Sigmoid colon (tissue), 7 donors: ENCODE measurements around the gene PAF1. TPM values are rescaled to one million over a fixed set of nuclear protein-coding genes. Genes with fewer than 3 reads are reported as not detected.

Source experiments
- DNase-seq: peaks from one replicate; pipeline ENCODE4 v3.0.0-alpha.2; 2019
- H3K27ac ChIP-seq, 4 donors: fragments of 200-600 bp; sonication (generic); one replicate each; pipeline ENCODE4 v1.5.1; 2016 to 2019; ENCODE audit warnings: mild to moderate bottlenecking in 1 of 4
- H3K27me3 ChIP-seq, 3 donors: fragments of 200-600 bp; sonication (generic); one replicate each; pipeline ENCODE4 v1.5.1; 2019; ENCODE audit warnings: mild to moderate bottlenecking in 1 of 3
- H3K36me3 ChIP-seq, 4 donors: fragments of 200-600 bp; sonication (generic); one replicate each; pipeline ENCODE4 v1.5.1; 2016 to 2019
- H3K4me1 ChIP-seq, 4 donors: fragments of 200-600 bp; sonication (generic); one replicate each; pipeline ENCODE4 v1.5.1; 2017 to 2019
- H3K4me3 ChIP-seq, 4 donors: fragments of 200-600 bp; sonication (generic); one replicate each; pipeline ENCODE4 v1.5.1; 2017 to 2019; ENCODE audit warnings: mild to moderate bottlenecking in 2 of 4, moderate library complexity in 1 of 4
- H3K9me3 ChIP-seq, 4 donors: fragments of 200-600 bp in 3 of 4; sonication (generic) in 3 of 4; one replicate each; pipeline versions ENCODE4 v1.5.1 to v1.6.1; 2013 to 2019
- EP300 ChIP-seq, 4 donors: sonication (generic); formaldehyde crosslinking; IDR thresholded peaks; one replicate each; pipeline ENCODE4 v1.6.1; 2017; ENCODE audit warnings: antibody characterized with exemption in 4 of 4
- POLR2A ChIP-seq, 2 donors: fragments of 450-650 bp; IDR thresholded peaks; one replicate each; pipeline ENCODE4 v1.6.1; 2016; ENCODE audit warnings: antibody characterized with exemption in 2 of 2, mild to moderate bottlenecking in 2 of 2, moderate library complexity in 2 of 2
- POLR2AphosphoS5 ChIP-seq, 4 donors: sonication (generic); formaldehyde crosslinking; IDR thresholded peaks; one replicate each; pipeline ENCODE4 v1.6.1; 2017; ENCODE audit warnings: antibody characterized with exemption in 4 of 4
- WGBS, 2 donors: extraction: QIAGEN DNeasy Blood & Tissue Kit; methylation state at CpG; one replicate each; pipeline ENCODE4 v1.1.7; 2013; 5-methylcytosine and 5-hydroxymethylcytosine counted together
- intact Hi-C: fragments of 100-400 bp; cut with DNase I; formaldehyde crosslinking; loops from one replicate; pipeline ENCODE4 v1.15.1; 2023
- polyA plus RNA-seq, 3 donors: library from polyadenylated mRNA; stranded (reverse); fragments of 200-250 nt; gene quantifications; one replicate each; pipeline ENCODE4 v1.2.3, GENCODE V29; 2013
- total RNA-seq, 4 donors: library from RNA; depleted of rRNA; stranded (reverse); fragments of >200 nt; gene quantifications; one replicate each; pipeline ENCODE4 v1.1.0, GENCODE V29; 2016
- TF ChIP-seq, protein P1 (sequence below), 4 experiments: fragments of 450-650 bp in 3 of 4; fragments of 200-600 bp in 1 of 4; IDR thresholded peaks; one replicate each; pipeline ENCODE4 v1.5.1; 2016 to 2019; ENCODE audit warnings: antibody characterized with exemption in 4 of 4, mild to moderate bottlenecking in 3 of 4, moderate library complexity in 2 of 4
- donor health status: healthy with polysubstance abuse.
- donor health status: Bipolar disorder and iron deficiency.
- donor health status: healthy.

The PAF1 gene
- total and polyA plus RNA-seq, 7 donors: 28.2 to 51.8 (median 37.7) TPM

DNA sequence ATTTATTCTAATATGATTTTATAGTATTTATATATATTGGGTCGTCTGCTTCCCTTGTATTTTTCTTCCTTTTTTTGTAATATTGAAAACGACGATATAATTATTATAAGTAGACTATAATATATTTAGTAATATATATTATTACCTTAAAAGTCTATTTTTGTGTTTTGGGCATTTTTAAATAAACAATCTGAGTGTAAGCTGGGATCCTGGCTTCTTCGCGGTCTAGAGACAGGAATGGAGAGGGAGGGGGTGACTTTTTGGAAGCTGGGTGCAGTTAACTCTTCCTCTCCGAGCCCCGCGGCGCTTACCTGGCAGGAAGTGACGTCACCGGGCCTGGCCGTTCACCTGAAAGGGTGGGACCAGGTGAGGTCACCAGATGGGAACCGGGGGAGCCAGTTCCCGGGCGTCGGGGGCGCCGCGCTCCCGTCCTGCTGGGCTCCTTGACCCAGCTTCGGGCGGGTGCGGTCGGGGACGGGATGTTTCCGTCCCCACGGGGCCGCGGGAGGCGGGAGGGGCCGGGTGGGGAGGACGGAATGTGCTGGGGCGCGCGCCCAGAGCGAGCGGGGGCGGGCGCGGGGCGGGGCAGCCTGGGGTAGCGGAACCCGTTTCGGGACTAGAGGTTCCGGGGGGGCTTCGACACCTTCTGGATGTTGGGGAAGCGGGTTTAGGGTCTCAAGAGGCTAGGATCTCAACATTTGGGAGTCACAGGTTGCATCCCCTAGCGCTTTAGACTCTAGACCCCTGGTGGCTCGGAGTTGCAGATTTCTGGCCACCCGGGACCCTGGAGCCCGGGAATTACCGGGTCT, 18.5 kb upstream of the PAF1 start:
- intact Hi-C loops: loop anchor here (2.0 to 10.0 kb wide), 3 partner anchors 13 to 1305 kb away; partner anchors contain the start of genes COQ8B and ITPKC
- DNase-seq: peak; percentile 97
- Histone ChIP-seq H3K4me3 (peak overlapping the region; percentile 76 to 99 (median 90)), H3K4me1 (peaks cover 0 to 49% (median 41%) of the 10 kb centered on the region in 4 donors), H3K9me3 (no peaks in the 10 kb centered on the region), H3K27me3 (no peaks in the 10 kb centered on the region), H3K36me3 (peaks cover 12 to 22% (median 17%) of the 10 kb centered on the region in 4 donors), H3K27ac (peak overlapping the region; percentile 100)
- TF ChIP-seq EP300 (IDR thresholded peaks at IDR 0.05) (peak; percentile 73 to 96 (median 86)), POLR2A (IDR thresholded peaks at IDR 0.05) (peak; percentile 82 to 87), POLR2AphosphoS5 (IDR thresholded peaks at IDR 0.05) (peak; percentile 96 to 97 (median 96))
- TF ChIP-seq, protein P1, sequence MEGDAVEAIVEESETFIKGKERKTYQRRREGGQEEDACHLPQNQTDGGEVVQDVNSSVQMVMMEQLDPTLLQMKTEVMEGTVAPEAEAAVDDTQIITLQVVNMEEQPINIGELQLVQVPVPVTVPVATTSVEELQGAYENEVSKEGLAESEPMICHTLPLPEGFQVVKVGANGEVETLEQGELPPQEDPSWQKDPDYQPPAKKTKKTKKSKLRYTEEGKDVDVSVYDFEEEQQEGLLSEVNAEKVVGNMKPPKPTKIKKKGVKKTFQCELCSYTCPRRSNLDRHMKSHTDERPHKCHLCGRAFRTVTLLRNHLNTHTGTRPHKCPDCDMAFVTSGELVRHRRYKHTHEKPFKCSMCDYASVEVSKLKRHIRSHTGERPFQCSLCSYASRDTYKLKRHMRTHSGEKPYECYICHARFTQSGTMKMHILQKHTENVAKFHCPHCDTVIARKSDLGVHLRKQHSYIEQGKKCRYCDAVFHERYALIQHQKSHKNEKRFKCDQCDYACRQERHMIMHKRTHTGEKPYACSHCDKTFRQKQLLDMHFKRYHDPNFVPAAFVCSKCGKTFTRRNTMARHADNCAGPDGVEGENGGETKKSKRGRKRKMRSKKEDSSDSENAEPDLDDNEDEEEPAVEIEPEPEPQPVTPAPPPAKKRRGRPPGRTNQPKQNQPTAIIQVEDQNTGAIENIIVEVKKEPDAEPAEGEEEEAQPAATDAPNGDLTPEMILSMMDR (IDR thresholded peaks at IDR 0.05): no peak
- WGBS, 2 donors: 1% methylated on average over 52 of the region's 52 CpGs

GRCh38 chr19:39408392-39409207, 17.7 kb upstream of the PAF1 start:
- DNase-seq: peak; percentile 73
- peak in 1 of 4 donors; percentile 37 for TF ChIP-seq EP300 (IDR thresholded peaks at IDR 0.05)
- TF ChIP-seq, protein P1 (IDR thresholded peaks at IDR 0.05): no peak
- peak; percentile 47 to 86 (median 78) for TF ChIP-seq POLR2AphosphoS5 (IDR thresholded peaks at IDR 0.05)
- peak in 1 of 2 donors; percentile 20 for TF ChIP-seq POLR2A (IDR thresholded peaks at IDR 0.05)
- Histone ChIP-seq H3K27ac (peak overlapping the region; percentile 100), H3K9me3 (no peaks in the 10 kb centered on the region), H3K27me3 (no peaks in the 10 kb centered on the region), H3K4me1 (peaks cover 0 to 47% (median 38%) of the 10 kb centered on the region in 4 donors), H3K36me3 (peaks cover 12 to 22% (median 17%) of the 10 kb centered on the region in 4 donors), H3K4me3 (peak overlapping the region; percentile 76 to 99 (median 90))
- 4 to 24% methylated on average over 20 of the region's 20 CpGs for WGBS, 2 donors
- intact Hi-C loops: loop anchor here (10.0 kb wide), 2 partner anchors 754 to 1306 kb away; partner anchors contain the start of genes COQ8B and ITPKC

- Histone ChIP-seq H3K4me1 (peaks cover 0 to 51% (median 40%) of the 10 kb centered on the region in 4 donors), H3K27me3 (no peaks in the 10 kb centered on the region), H3K4me3 (peak overlapping the region; percentile 76 to 99 (median 90)), H3K36me3 (peaks cover 12 to 22% (median 17%) of the 10 kb centered on the region in 4 donors), H3K9me3 (no peaks in the 10 kb centered on the region), H3K27ac (peak overlapping the region; percentile 100)
- TF ChIP-seq POLR2A (IDR thresholded peaks at IDR 0.05) (no peak), POLR2AphosphoS5 (IDR thresholded peaks at IDR 0.05) (peak; percentile 53 to 91 (median 78))
- TF ChIP-seq, protein P1 (IDR thresholded peaks at IDR 0.05): no peak
- DNase-seq: peak; percentile 84
- 1 to 11% methylated on average over 40 of the region's 40 CpGs for WGBS, 2 donors
- intact Hi-C loops: loop anchor here (10.0 kb wide), 2 partner anchors 753 to 1307 kb away; partner anchors contain the start of genes COQ8B and ITPKC
Measured at GRCh38 chr19:39407660-39408391, 16.9 kb upstream of the PAF1 start.

GRCh38 chr19:39407410-39407659, 16.4 kb upstream of the PAF1 start:
- peak; percentile 83 for DNase-seq
- Histone ChIP-seq H3K4me3 (peak overlapping the region; percentile 76 to 99 (median 90)), H3K9me3 (no peaks in the 10 kb centered on the region), H3K27me3 (no peaks in the 10 kb centered on the region), H3K27ac (peak overlapping the region; percentile 100), H3K36me3 (peaks cover 12 to 22% (median 17%) of the 10 kb centered on the region in 4 donors), H3K4me1 (peaks cover 0 to 56% (median 44%) of the 10 kb centered on the region in 4 donors)
- TF ChIP-seq POLR2A (IDR thresholded peaks at IDR 0.05): no peak
- no peak for TF ChIP-seq EP300 (IDR thresholded peaks at IDR 0.05)
- TF ChIP-seq, protein P1 (IDR thresholded peaks at IDR 0.05): no peak
- TF ChIP-seq POLR2AphosphoS5 (IDR thresholded peaks at IDR 0.05): no peak
- WGBS, 2 donors: 0% methylated on average over 14 of the region's 14 CpGs
- intact Hi-C loops: loop anchor here (10.0 kb wide), 2 partner anchors 753 to 1307 kb away; partner anchors contain the start of genes COQ8B and ITPKC
